GM18502 (cell line): ENCODE data around the gene ZNF511.

Experiments
- ATAC-seq: cut with Tn5 transposase; IDR thresholded peaks from one replicate; pipeline ENCODE4 v1.9.1; 2021; ENCODE audit warnings: mild to moderate bottlenecking; ENCODE audit not compliant: unreplicated experiment, poor library complexity

ZNF511 gene

GRCh38 chr10:133359972-133360610, 51.4 kb downstream of the ZNF511 start:
- ATAC-seq, result no peak

- no peak for ATAC-seq
These were observed 52.5 kb downstream of the ZNF511 start for GRCh38 chr10:133361227-133361626.

DNA sequence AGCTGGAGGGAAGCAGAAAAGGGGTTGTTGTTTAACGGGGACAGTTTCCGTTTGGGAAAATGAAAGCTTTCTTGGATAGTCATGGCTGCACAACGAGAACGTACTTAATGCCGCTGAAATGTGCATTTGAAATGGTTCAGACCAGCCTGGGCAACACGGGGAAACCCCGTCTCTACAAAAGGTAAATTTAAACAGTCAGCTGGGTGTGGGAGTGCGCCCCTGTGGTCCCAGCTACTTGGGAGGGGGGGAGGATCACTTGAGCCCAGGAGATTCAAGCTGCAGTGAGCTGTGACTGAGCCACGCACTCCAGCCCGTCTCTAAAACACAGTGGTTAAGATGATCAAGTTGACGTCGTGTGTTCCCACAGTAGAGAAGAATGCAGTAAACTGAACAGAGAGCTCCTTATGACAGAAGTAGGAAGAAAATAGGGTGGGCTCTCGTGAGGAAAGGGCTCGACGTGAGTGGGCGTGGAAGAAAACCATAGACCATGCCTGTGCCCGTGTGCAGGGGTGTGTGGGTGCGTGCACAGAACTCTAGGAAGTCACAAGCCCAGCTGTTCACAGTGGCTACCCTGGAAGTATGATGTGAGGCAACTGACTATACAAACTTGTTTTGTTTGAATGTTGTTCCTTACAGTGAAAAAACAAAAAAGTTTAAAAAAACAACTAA, 53.2 kb downstream of the ZNF511 start:
- no peak for ATAC-seq
